ENCODE data around the gene REEP5.
A peak's percentile ranks its signal among the peaks of the same experiment; 100 is the strongest.
"Not testable (repeated sequence)": the region's sequence is repeated elsewhere in the genome, so short reads cannot be mapped to it uniquely, and the experiment has no call there.

The REEP5 gene

GRCh38 chr5:112960863-112961504, 39.0 kb upstream of the REEP5 start:
- TF ChIP-seq CTCF (IDR thresholded peaks at IDR 0.05; ENCODE audit: low read depth, low read length): no peak
- H3K36me3 ChIP-seq: no peaks in the 10 kb centered on the region
- H3K4me1 ChIP-seq: peaks cover 17% of the 10 kb centered on the region
- no peak for DNase-seq
- no peaks in the 10 kb centered on the region for H3K9me3 ChIP-seq
- no peaks in the 10 kb centered on the region for H3K27me3 ChIP-seq
- H3K4me3 ChIP-seq (ENCODE audit: low read depth, low read length): no peak overlapping the region

- H3K4me3 ChIP-seq (ENCODE audit: low read depth, low read length): no peak overlapping the region
- H3K36me3 ChIP-seq: no peaks in the 10 kb centered on the region
- DNase-seq: no peak
- H3K4me1 ChIP-seq: peaks cover 17% of the 10 kb centered on the region
- no peaks in the 10 kb centered on the region for H3K9me3 ChIP-seq
- H3K27me3 ChIP-seq: no peaks in the 10 kb centered on the region
- TF ChIP-seq CTCF (IDR thresholded peaks at IDR 0.05; ENCODE audit: low read depth, low read length): no peak
These were observed 38.3 kb upstream of the REEP5 start for GRCh38 chr5:112960315-112960714.

- H3K9me3 ChIP-seq; H3K27me3 ChIP-seq; H3K36me3 ChIP-seq; DNase-seq; H3K4me3 ChIP-seq (ENCODE audit: low read depth, low read length): not testable (repeated sequence)
- H3K4me1 ChIP-seq: peaks cover 17% of the 10 kb centered on the region
These were observed 37.8 kb upstream of the REEP5 start for GRCh38 chr5:112959872-112960271.

- no peak for TF ChIP-seq CTCF (IDR thresholded peaks at IDR 0.05; ENCODE audit: low read depth, low read length)
- Histone ChIP-seq H3K4me3 (ENCODE audit: low read depth, low read length) (no peak overlapping the region), H3K27me3 (no peaks in the 10 kb centered on the region), H3K36me3 (no peaks in the 10 kb centered on the region), H3K9me3 (no peaks in the 10 kb centered on the region), H3K4me1 (peaks cover 9% of the 10 kb centered on the region)
- DNase-seq: peak; percentile 54
These were observed 36.4 kb upstream of the REEP5 start for GRCh38 chr5:112958093-112959088.

- no peak for DNase-seq
- Histone ChIP-seq H3K4me3 (ENCODE audit: low read depth, low read length) (no peak overlapping the region), H3K9me3 (no peaks in the 10 kb centered on the region), H3K27me3 (no peaks in the 10 kb centered on the region), H3K36me3 (no peaks in the 10 kb centered on the region), H3K4me1 (peaks cover 9% of the 10 kb centered on the region)
- no peak for TF ChIP-seq CTCF (IDR thresholded peaks at IDR 0.05; ENCODE audit: low read depth, low read length)
These were observed 35.2 kb upstream of the REEP5 start for GRCh38 chr5:112957036-112957808.

- Histone ChIP-seq H3K36me3 (no peaks in the 10 kb centered on the region), H3K4me1 (peaks cover 9% of the 10 kb centered on the region), H3K27me3 (no peaks in the 10 kb centered on the region), H3K4me3 (ENCODE audit: low read depth, low read length) (no peak overlapping the region), H3K9me3 (no peaks in the 10 kb centered on the region)
- TF ChIP-seq CTCF (IDR thresholded peaks at IDR 0.05; ENCODE audit: low read depth, low read length): no peak
- no peak for DNase-seq
These were observed 34.6 kb upstream of the REEP5 start for GRCh38 chr5:112956606-112957005.
